Left renal pelvis (tissue), 4 donors: Measurements from ENCODE around the gene AFAP1L1. TPM values are rescaled to one million over a fixed set of nuclear protein-coding genes. Genes with fewer than 3 reads are reported as not detected.
"Not testable (repeated sequence)": the region's sequence is repeated elsewhere in the genome, so short reads cannot be mapped to it uniquely, and the experiment has no call there.

Source experiments
- DNase-seq, 4 donors: peaks; one replicate each; pipeline ENCODE4 v3.0.0-alpha.2; 2013; ENCODE audit warnings: low read depth in 4 of 4, low spot score in 3 of 4
- polyA plus RNA-seq, 4 donors: library from polyadenylated mRNA; unstranded; fragments of 120-200 nt; gene quantifications; one replicate each; pipeline ENCODE4 v1.2.1, GENCODE V29; 2013; ENCODE audit not compliant: insufficient read length in 4 of 4

AFAP1L1 gene
- polyA plus RNA-seq, 4 donors = 15.0 to 19.3 (median 17.5) TPM

DNA sequence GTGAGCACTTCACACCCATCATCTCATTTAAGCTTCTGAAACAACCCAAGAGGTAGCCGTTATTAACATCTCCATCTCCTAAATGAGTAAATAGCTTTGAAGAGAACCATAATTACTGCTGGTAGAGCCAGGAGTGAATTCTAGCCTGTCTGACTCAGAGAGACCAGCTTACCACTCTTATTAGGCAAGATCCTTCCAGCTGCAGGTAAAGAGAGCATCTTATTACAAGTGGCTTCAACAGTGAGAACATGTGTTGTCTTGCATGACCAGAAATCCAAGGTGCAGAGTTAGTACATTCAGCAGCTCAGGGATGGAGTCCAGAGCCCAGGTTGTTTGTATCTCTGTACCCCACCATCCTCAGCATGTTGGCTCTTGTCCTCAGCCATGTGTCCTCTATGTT lies 10.9 kb upstream of the AFAP1L1 start:
- DNase-seq = no peak

GRCh38 chr5:149261246-149261645 lies 10.4 kb upstream of the AFAP1L1 start:
- DNase-seq = no peak

GRCh38 chr5:149262315-149262714 lies 9.3 kb upstream of the AFAP1L1 start:
- DNase-seq = no peak

DNA sequence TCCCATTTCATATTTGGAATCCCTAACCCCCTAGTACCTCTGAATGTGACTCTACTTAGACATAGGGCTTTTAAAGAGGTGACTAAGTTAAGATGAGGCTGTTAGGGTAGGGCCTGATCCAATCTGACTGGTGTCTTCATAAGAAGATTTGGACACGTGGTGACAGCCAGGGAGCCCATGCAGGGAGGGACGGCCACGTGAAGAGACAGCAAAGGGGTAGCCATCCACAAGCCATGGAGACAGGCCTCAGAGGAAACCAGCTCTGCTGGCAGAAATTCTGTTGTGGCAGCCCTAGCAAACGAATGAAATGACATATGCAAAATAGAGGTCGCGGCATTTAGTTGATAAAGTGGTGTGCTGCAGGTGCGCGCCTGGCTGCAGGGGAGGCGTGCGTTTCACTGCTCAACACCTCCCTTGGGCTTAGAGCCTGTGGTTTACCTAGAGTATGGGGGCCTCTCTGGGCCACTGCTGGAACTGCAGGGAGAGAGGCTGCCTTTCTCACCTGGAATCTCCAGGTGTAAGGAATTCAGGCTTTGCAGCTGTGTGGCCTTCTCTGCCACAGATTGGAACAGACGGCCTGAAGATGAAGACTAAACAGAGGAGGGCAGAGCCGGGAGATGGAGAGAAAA lies 7.1 kb upstream of the AFAP1L1 start:
- DNase-seq = no peak

DNA sequence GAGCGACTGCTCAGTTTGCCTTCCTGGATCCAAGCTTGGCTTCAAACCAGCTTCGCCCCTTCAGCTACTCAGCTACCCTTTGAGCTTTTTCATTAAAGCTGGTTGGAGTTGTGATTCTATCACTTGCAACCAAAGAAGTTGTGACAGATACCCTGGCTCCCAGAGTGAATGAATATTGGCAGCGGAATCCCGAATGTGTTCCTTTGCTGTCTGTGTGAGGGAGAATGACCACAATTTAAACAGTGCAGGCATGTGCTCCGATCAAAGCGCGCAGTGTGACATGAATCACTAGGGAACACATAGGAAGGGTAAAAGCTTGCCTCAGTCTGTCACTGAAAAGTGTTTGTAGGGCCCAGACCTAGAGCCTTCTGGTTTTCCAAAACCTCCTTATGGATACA lies 6.6 kb upstream of the AFAP1L1 start:
- DNase-seq = no peak

DNA sequence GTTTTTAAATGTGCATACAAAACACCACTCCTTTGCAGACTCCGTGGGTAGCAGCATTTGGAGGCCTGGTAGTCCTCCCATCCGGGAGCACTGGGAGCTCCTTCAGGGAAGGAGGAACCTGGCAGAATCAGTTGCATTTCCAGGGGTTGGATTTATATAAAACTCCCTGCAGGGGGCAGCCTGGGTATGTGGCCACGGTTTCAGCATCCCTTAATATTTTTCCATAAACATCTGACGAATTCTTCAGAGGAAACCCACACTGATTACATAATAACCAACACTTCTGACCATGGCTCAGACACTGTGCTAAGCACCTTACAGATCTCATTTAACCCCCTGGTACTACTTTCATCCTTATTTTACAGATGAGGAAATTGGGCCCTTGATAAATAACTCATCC lies 6.1 kb upstream of the AFAP1L1 start:
- DNase-seq = no peak

- no peak for DNase-seq
These were observed 4.3 kb upstream of the AFAP1L1 start for GRCh38 chr5:149267241-149267973.

GRCh38 chr5:149268928-149269557 lies 2.6 kb upstream of the AFAP1L1 start:
- DNase-seq = no peak

GRCh38 chr5:149271195-149271715 lies 404 bp upstream of the AFAP1L1 start:
- no peak for DNase-seq

DNA sequence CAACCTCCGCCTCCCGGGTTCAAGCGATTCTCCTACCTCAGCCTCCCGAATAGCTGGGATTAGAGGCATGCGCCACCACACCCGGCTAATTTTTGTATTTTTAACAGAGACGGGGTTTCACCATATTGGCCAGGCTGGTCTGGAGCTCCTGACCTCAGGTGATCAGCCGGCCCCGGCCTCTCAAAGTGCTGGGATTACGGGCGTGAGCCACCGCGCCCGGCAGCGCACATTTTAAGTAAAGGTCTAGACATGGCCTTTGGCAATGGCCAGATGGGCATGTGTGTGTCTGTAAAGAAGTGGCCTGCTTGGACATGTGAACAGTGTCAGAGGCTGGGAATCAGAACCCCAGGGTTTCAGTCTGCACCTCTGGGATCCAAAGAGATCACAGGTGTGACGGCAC lies 1.1 kb downstream of the AFAP1L1 start:
- not testable (repeated sequence) for DNase-seq

GRCh38 chr5:149273237-149273636 lies 1.6 kb downstream of the AFAP1L1 start:
- DNase-seq = no peak

DNA sequence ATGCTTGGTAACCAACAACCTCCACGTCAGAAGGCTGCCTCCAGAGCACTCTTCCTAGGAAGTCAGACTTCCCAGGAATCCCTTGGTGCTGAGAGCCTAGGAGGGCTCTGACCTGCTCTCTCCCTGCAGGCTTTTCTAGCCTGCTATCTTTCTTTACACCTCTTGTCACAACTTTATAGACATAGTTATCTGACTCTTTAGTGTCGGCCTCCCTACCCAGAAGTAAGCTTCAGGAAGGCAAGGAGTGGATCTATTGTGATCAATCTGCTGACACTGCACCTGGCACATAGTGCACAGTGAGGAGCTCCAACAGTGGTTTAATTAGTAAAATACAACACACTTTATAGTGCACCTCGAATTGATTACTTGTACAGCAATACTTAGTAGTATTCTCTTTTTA lies 2.3 kb downstream of the AFAP1L1 start:
- DNase-seq = no peak

GRCh38 chr5:149274939-149275338 lies 3.3 kb downstream of the AFAP1L1 start:
- DNase-seq = no peak

DNA sequence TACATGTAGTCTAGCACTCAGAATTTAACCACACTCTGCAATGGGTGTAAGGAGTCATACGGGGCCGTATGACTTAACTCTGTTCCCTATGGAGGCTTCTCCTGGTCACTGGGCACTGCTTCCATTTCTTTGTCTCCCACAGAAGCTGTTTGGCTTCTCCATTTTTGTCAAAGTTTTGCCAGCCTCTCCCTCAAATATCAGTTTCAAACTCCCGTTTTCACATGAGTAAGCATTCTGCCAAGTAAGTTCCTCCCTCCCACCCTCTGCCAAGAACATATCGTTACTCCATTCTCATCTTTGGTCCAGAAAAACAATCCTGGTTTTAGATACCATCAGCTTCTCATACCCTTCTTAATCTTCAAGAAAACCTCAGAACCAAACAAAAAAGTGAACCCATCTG lies 6.1 kb downstream of the AFAP1L1 start:
- DNase-seq = no peak

DNA sequence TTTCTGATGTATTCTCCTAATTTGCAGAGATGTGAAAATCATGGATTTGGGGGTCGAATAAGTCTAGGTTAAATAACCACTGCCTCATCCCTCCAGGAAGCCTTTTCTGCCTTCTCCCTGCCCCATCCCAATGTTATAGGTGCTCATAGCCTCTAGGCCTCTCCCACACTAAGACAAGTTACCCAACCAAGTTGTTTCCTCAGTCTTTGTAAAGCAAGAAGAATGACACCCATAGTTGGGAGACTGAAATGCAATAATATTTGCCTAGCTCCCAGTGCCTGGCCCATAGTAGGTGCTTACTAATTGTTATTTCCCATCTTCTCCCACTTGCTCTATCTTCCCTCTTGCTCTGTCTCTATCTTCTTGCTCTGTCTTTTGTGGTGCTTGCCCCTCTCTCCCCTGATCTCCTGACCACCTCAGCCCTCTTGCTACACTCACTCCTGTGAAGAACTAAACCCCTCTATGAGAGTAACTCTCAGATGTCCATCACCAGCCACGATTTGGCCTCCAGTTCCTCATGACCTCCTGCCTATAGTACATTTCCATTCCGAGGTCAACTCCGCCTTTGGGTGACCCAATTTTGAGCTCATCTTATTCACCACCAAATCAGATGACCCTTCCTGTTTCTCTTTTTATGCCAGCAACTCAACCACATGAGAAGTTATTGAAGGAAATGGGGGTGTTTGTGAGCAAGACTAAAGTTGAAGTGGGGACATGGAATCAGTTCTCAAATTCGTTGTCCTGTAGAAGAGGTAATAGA lies 7.0 kb downstream of the AFAP1L1 start:
- DNase-seq = no peak

DNA sequence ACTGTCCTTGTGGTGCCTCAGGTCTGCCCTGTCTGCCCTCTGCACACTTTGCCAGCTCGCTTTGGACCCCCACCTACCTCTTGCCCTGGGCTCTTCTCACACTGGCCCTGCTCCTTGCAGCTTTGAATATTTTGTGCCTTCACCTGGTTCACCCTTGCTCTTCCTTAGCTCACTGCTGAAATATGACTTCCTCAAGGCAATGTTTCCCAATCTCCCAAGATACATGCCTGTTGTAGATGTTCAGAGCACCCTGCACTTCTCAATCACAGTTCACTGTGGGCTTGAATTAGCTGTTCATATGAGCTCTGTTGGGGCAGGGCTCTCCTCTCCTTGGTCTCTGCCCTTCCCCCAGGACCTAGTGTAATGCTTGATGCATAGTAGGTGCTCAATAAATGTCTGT lies 8.0 kb downstream of the AFAP1L1 start:
- no peak for DNase-seq

GRCh38 chr5:149280124-149280523 lies 8.5 kb downstream of the AFAP1L1 start:
- no peak for DNase-seq

GRCh38 chr5:149280802-149281201 lies 9.1 kb downstream of the AFAP1L1 start:
- DNase-seq = no peak

- DNase-seq = no peak
These were observed 10.6 kb downstream of the AFAP1L1 start for GRCh38 chr5:149282027-149282965.

DNA sequence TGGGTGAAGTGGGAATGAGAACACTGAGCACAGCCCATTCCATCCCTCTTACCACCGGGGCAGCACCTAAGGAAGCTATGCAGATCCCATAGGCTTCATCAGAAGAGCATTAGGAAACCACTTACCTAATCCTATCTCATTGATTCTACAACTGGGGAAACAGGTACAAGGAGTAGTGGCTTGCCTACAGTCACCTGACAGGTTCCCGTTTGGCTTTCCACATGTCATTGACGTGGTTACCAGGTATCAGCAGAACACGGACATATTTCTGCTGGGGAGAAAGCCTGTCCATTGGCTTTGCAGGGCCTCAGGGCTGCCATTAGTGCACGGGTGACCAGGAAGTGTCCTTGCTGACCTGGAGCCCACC lies 11.3 kb downstream of the AFAP1L1 start:
- no peak for DNase-seq
